CD4-positive, alpha-beta T cell treated with Interleukin-17A for 1 hour (primary cell): ENCODE results near the gene LANCL2.
A peak's percentile ranks its signal among the peaks of the same experiment; 100 is the strongest.

Experiments used
- DNase-seq: peaks from one replicate; pipeline ENCODE4 v3.0.0-alpha.2; 2020

The LANCL2 gene

GRCh38 chr7:55472928-55473725 is 108.0 kb downstream of the LANCL2 start:
- no peak for DNase-seq

- DNase-seq = no peak
Measured at GRCh38 chr7:55473932-55474331, 108.8 kb downstream of the LANCL2 start.

- DNase-seq = peak; percentile 49
Measured at GRCh38 chr7:55474944-55475854, 110.1 kb downstream of the LANCL2 start.

- no peak for DNase-seq
Measured at GRCh38 chr7:55475855-55476803, 111.0 kb downstream of the LANCL2 start.

- DNase-seq = no peak
Measured at GRCh38 chr7:55476852-55477780, 112.0 kb downstream of the LANCL2 start.

- no peak for DNase-seq
Measured at GRCh38 chr7:55477781-55478374, 112.7 kb downstream of the LANCL2 start.

- no peak for DNase-seq
Measured at GRCh38 chr7:55478700-55479099, 113.6 kb downstream of the LANCL2 start.

GRCh38 chr7:55481155-55481554 is 116.0 kb downstream of the LANCL2 start:
- no peak for DNase-seq

- no peak for DNase-seq
Measured at GRCh38 chr7:55483046-55483445, 117.9 kb downstream of the LANCL2 start.
